ENCODE measurements around the gene TTL. TPM values are rescaled to one million over a fixed set of nuclear protein-coding genes. Genes with fewer than 3 reads are reported as not detected.

TTL gene
- total RNA-seq, 4 donors from 2014 or later, result 3.8 to 45.5 (median 26.4) TPM

- H3K4me3 ChIP-seq, result no peak overlapping the region
- H3K4me1 ChIP-seq, result no peaks in the 10 kb centered on the region
- H3K27ac ChIP-seq, result no peak overlapping the region
- TF ChIP-seq POLR2A (IDR thresholded peaks at IDR 0.05), result no peak
- TF ChIP-seq CTCF (IDR thresholded peaks at IDR 0.05), result no peak
- no peaks in the 10 kb centered on the region for H3K36me3 ChIP-seq
- no peak for DNase-seq
- no peaks in the 10 kb centered on the region for H3K27me3 ChIP-seq
- intact Hi-C loops (cut with DNase I; ENCODE audit: low total_unique reads), result no loop called here
- H3K9me3 ChIP-seq, result no peaks in the 10 kb centered on the region
Measured at GRCh38 chr2:112572005-112572404, 90.0 kb downstream of the TTL start.

- no peak overlapping the region for H3K4me3 ChIP-seq
- H3K27me3 ChIP-seq, result no peaks in the 10 kb centered on the region
- TF ChIP-seq CTCF (IDR thresholded peaks at IDR 0.05) (no peak), POLR2A (IDR thresholded peaks at IDR 0.05) (no peak)
- H3K27ac ChIP-seq, result no peak overlapping the region
- intact Hi-C loops (cut with DNase I; ENCODE audit: low total_unique reads), result no loop called here
- H3K4me1 ChIP-seq, result peaks cover 0 to 4% of the 10 kb centered on the region in 2 donors
- H3K36me3 ChIP-seq, result no peaks in the 10 kb centered on the region
- no peak for DNase-seq
- H3K9me3 ChIP-seq, result no peaks in the 10 kb centered on the region
Measured at GRCh38 chr2:112577756-112578155, 95.8 kb downstream of the TTL start.

GRCh38 chr2:112579241-112579640 lies 97.3 kb downstream of the TTL start:
- TF ChIP-seq CTCF (IDR thresholded peaks at IDR 0.05) (no peak), POLR2A (IDR thresholded peaks at IDR 0.05) (no peak)
- H3K27me3 ChIP-seq, result no peaks in the 10 kb centered on the region
- intact Hi-C loops (cut with DNase I; ENCODE audit: low total_unique reads), result no loop called here

GRCh38 chr2:112580084-112580483 lies 98.1 kb downstream of the TTL start:
- Histone ChIP-seq H3K9me3 (no peaks in the 10 kb centered on the region), H3K27me3 (no peaks in the 10 kb centered on the region), H3K36me3 (no peaks in the 10 kb centered on the region), H3K27ac (no peak overlapping the region), H3K4me3 (no peak overlapping the region), H3K4me1 (peaks cover under 1 to 7% of the 10 kb centered on the region in 2 donors)
- no peak for DNase-seq
- TF ChIP-seq POLR2A (IDR thresholded peaks at IDR 0.05) (no peak), CTCF (IDR thresholded peaks at IDR 0.05) (no peak)
- intact Hi-C loops (cut with DNase I; ENCODE audit: low total_unique reads), result loop anchor here (10.0 kb wide), 1 partner anchor 95 kb away; the partner anchor contains the start of gene TTL

More at GRCh38 chr2:112579241-112579640, 97.3 kb downstream of the TTL start:
- Histone ChIP-seq H3K4me1 (peaks cover 0 to 7% of the 10 kb centered on the region in 2 donors), H3K9me3 (no peaks in the 10 kb centered on the region), H3K27ac (no peak overlapping the region), H3K36me3 (no peaks in the 10 kb centered on the region), H3K4me3 (no peak overlapping the region)
- DNase-seq, result no peak

GRCh38 chr2:112582314-112582746 lies 100.4 kb downstream of the TTL start:
- Histone ChIP-seq H3K4me3 (no peak overlapping the region), H3K9me3 (no peaks in the 10 kb centered on the region), H3K4me1 (peaks cover 5 to 7% of the 10 kb centered on the region in 2 donors), H3K27me3 (no peaks in the 10 kb centered on the region), H3K27ac (no peak overlapping the region), H3K36me3 (no peaks in the 10 kb centered on the region)
- peak; percentile 48 to 59 (median 58) for TF ChIP-seq CTCF (IDR thresholded peaks at IDR 0.05)
- TF ChIP-seq POLR2A (IDR thresholded peaks at IDR 0.05), result no peak
- DNase-seq, result no peak
- intact Hi-C loops (cut with DNase I; ENCODE audit: low total_unique reads), result loop anchor here (10.0 kb wide), 1 partner anchor 98 kb away; the partner anchor contains the start of gene TTL

Data from uterus (tissue), 4 donors.